Measurements from ENCODE around the gene C2CD2.
A peak's percentile ranks its signal among the peaks of the same experiment; 100 is the strongest.

The C2CD2 gene

DNA sequence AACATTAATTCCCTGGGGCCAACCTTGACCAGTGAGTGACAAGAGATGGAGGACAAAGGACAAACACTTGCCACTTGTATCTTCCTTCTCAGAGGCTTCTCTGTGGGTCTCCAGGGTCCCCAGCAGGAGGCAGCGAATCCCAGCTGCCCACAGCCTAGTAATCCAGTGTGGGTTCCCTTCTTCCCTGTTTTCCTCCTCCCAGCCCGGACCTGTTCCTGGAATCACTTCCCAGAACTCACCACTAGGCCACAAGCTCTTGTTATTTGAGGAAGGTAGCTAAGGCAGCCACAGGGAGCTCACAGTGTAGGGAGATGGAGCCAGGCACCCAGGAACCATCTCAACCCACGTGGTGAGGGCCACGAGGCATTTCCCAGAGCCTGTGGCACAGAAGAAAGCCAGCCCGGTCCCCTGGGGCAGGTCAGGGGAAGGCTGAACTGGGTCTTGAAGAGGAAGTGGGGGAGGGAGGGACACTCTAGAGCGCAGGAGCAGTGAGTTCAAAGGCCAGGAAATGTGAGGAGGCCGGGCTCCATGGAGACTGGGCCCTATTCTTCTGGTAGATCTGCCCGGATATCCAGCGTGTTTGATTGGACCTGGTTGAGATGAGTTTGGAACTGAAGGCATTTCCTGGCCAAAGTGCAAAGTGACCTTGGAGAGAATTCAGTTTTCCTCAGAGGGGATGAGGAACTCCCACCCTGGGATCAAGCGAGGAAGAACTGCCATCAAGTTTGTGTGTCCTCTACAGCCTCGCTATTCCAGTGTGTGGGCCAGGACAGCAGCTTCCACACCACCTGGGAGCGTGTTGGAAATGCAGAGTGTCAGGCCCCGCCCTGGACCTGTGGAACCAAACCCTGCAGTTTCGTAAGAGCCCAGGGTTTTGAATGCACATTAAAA lies 20.3 kb upstream of the C2CD2 start:
- TF ChIP-seq ZNF565 (CRISPR knock-in tag; conservative IDR thresholded peaks at IDR 0.05; ENCODE audit: low read depth) (no peak), SNAI2 (CRISPR knock-in tag; IDR thresholded peaks at IDR 0.05) (no peak), ZFP3 (CRISPR knock-in tag; IDR thresholded peaks at IDR 0.05) (no peak), ZNF8 (CRISPR knock-in tag; IDR thresholded peaks at IDR 0.05) (no peak), ZNF70 (CRISPR knock-in tag; IDR thresholded peaks at IDR 0.05) (no peak), ESRRG (CRISPR knock-in tag; IDR thresholded peaks at IDR 0.05) (no peak)
- TF ChIP-seq, protein P1, sequence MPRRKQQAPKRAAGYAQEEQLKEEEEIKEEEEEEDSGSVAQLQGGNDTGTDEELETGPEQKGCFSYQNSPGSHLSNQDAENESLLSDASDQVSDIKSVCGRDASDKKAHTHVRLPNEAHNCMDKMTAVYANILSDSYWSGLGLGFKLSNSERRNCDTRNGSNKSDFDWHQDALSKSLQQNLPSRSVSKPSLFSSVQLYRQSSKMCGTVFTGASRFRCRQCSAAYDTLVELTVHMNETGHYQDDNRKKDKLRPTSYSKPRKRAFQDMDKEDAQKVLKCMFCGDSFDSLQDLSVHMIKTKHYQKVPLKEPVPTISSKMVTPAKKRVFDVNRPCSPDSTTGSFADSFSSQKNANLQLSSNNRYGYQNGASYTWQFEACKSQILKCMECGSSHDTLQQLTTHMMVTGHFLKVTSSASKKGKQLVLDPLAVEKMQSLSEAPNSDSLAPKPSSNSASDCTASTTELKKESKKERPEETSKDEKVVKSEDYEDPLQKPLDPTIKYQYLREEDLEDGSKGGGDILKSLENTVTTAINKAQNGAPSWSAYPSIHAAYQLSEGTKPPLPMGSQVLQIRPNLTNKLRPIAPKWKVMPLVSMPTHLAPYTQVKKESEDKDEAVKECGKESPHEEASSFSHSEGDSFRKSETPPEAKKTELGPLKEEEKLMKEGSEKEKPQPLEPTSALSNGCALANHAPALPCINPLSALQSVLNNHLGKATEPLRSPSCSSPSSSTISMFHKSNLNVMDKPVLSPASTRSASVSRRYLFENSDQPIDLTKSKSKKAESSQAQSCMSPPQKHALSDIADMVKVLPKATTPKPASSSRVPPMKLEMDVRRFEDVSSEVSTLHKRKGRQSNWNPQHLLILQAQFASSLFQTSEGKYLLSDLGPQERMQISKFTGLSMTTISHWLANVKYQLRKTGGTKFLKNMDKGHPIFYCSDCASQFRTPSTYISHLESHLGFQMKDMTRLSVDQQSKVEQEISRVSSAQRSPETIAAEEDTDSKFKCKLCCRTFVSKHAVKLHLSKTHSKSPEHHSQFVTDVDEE (CRISPR knock-in tag; IDR thresholded peaks at IDR 0.05) = no peak
- peak; percentile 48 for ATAC-seq

DNA sequence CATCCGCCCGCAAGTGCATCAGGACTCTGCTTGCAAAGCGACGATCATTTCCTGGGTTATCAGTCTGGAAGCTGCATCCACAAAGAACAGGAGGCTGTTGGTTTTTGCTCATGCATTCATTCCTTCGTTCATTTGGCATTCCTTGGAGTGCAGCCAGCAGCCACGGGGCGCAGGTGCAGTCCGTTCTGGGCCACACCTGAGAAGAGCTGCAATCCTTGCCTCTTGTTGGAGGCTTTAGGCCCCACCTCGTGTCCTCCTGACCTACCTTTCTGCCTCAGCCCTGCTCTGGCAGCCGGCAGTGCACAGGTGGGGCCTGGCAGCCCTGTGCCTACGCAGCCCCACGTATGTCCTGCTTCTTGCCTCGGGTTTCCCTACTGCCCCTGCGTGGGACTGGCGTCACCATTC lies 19.6 kb upstream of the C2CD2 start:
- ATAC-seq = no peak
- TF ChIP-seq ZNF565 (CRISPR knock-in tag; conservative IDR thresholded peaks at IDR 0.05; ENCODE audit: low read depth) (no peak), ZNF70 (CRISPR knock-in tag; IDR thresholded peaks at IDR 0.05) (no peak), ESRRG (CRISPR knock-in tag; IDR thresholded peaks at IDR 0.05) (no peak), TOX (CRISPR knock-in tag; IDR thresholded peaks at IDR 0.05; ENCODE audit: borderline replicate concordance) (no peak), BACH2 (CRISPR knock-in tag; IDR thresholded peaks at IDR 0.05; ENCODE audit: borderline replicate concordance) (no peak), ISL1 (CRISPR knock-in tag; IDR thresholded peaks at IDR 0.05) (no peak), SNAI2 (CRISPR knock-in tag; IDR thresholded peaks at IDR 0.05) (no peak), ZFP3 (CRISPR knock-in tag; IDR thresholded peaks at IDR 0.05) (no peak), TCF4 (CRISPR knock-in tag; IDR thresholded peaks at IDR 0.05; ENCODE audit: borderline replicate concordance) (no peak)
- TF ChIP-seq, protein P2, sequence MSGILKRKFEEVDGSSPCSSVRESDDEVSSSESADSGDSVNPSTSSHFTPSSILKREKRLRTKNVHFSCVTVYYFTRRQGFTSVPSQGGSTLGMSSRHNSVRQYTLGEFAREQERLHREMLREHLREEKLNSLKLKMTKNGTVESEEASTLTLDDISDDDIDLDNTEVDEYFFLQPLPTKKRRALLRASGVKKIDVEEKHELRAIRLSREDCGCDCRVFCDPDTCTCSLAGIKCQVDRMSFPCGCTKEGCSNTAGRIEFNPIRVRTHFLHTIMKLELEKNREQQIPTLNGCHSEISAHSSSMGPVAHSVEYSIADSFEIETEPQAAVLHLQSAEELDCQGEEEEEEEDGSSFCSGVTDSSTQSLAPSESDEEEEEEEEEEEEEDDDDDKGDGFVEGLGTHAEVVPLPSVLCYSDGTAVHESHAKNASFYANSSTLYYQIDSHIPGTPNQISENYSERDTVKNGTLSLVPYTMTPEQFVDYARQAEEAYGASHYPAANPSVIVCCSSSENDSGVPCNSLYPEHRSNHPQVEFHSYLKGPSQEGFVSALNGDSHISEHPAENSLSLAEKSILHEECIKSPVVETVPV (CRISPR knock-in tag; IDR thresholded peaks at IDR 0.05) = no peak
- TF ChIP-seq, protein P3, sequence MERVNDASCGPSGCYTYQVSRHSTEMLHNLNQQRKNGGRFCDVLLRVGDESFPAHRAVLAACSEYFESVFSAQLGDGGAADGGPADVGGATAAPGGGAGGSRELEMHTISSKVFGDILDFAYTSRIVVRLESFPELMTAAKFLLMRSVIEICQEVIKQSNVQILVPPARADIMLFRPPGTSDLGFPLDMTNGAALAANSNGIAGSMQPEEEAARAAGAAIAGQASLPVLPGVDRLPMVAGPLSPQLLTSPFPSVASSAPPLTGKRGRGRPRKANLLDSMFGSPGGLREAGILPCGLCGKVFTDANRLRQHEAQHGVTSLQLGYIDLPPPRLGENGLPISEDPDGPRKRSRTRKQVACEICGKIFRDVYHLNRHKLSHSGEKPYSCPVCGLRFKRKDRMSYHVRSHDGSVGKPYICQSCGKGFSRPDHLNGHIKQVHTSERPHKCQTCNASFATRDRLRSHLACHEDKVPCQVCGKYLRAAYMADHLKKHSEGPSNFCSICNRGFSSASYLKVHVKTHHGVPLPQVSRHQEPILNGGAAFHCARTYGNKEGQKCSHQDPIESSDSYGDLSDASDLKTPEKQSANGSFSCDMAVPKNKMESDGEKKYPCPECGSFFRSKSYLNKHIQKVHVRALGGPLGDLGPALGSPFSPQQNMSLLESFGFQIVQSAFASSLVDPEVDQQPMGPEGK (CRISPR knock-in tag; IDR thresholded peaks at IDR 0.05; ENCODE audit: borderline replicate concordance) = no peak

DNA sequence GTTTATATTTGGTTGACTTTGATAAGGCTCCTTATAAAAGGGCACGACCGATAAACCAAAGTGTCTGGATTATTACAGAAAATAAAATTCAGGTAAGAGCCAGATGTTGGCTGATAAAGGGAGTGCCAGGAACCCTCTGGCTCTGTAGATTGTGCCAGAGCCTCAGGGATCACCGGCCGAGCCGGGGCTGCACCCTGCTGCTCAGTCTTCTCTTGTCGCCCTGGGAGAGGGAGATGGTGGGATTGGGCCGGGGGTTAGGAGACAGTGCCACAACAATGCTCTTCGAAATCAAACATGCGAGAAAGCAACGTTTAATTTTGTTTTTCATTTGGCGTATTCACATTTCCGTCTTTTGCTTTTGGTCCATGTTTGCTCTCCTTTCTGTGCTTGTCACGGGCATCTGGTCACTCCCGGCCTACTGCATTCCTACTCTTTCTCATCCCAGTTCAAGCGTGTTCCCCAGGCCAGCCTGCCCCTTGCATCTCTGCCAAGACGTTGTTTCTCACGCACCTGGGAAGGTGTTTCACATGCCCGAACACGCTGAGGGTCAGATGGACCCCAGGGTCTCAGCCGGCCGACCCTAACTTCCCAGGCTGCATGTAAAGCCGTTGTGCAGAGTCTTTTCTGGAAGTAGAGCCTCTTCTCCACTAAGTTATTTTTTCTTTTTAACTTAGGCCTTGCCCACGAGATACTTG lies 18.8 kb upstream of the C2CD2 start:
- no peak for ATAC-seq
- TF ChIP-seq CSDC2 (CRISPR knock-in tag; IDR thresholded peaks at IDR 0.05) (no peak), TOX (CRISPR knock-in tag; IDR thresholded peaks at IDR 0.05; ENCODE audit: borderline replicate concordance) (no peak), RARB (CRISPR knock-in tag; IDR thresholded peaks at IDR 0.05) (no peak), GLIS3 (CRISPR knock-in tag; IDR thresholded peaks at IDR 0.05) (no peak), SNAI2 (CRISPR knock-in tag; IDR thresholded peaks at IDR 0.05) (no peak), ARNTL (CRISPR knock-in tag; IDR thresholded peaks at IDR 0.05; ENCODE audit: borderline replicate concordance, low read depth) (no peak), PPARA (CRISPR knock-in tag; IDR thresholded peaks at IDR 0.05; ENCODE audit: borderline replicate concordance) (no peak), ZNF70 (CRISPR knock-in tag; IDR thresholded peaks at IDR 0.05) (no peak), ZFP30 (CRISPR knock-in tag; IDR thresholded peaks at IDR 0.05) (no peak), OSR1 (CRISPR knock-in tag; IDR thresholded peaks at IDR 0.05) (no peak), TCF4 (CRISPR knock-in tag; IDR thresholded peaks at IDR 0.05; ENCODE audit: borderline replicate concordance) (no peak), ISL1 (CRISPR knock-in tag; IDR thresholded peaks at IDR 0.05) (no peak), ZFP3 (CRISPR knock-in tag; IDR thresholded peaks at IDR 0.05) (no peak)
- TF ChIP-seq, protein P1 (CRISPR knock-in tag; IDR thresholded peaks at IDR 0.05) = no peak
- TF ChIP-seq, protein P4, sequence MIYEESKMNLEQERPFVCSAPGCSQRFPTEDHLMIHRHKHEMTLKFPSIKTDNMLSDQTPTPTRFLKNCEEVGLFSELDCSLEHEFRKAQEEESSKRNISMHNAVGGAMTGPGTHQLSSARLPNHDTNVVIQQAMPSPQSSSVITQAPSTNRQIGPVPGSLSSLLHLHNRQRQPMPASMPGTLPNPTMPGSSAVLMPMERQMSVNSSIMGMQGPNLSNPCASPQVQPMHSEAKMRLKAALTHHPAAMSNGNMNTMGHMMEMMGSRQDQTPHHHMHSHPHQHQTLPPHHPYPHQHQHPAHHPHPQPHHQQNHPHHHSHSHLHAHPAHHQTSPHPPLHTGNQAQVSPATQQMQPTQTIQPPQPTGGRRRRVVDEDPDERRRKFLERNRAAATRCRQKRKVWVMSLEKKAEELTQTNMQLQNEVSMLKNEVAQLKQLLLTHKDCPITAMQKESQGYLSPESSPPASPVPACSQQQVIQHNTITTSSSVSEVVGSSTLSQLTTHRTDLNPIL (CRISPR knock-in tag; IDR thresholded peaks at IDR 0.05; ENCODE audit: low read depth) = no peak
- TF ChIP-seq, protein P3 (CRISPR knock-in tag; IDR thresholded peaks at IDR 0.05; ENCODE audit: borderline replicate concordance) = no peak

Data from SK-N-SH treated with all-trans-retinoic acid at 6 μM for 48 hours (cell line).